ENCODE data around the gene CC2D2A.
"Not testable (repeated sequence)": the region's sequence is repeated elsewhere in the genome, so short reads cannot be mapped to it uniquely, and the experiment has no call there.

CC2D2A gene

DNA sequence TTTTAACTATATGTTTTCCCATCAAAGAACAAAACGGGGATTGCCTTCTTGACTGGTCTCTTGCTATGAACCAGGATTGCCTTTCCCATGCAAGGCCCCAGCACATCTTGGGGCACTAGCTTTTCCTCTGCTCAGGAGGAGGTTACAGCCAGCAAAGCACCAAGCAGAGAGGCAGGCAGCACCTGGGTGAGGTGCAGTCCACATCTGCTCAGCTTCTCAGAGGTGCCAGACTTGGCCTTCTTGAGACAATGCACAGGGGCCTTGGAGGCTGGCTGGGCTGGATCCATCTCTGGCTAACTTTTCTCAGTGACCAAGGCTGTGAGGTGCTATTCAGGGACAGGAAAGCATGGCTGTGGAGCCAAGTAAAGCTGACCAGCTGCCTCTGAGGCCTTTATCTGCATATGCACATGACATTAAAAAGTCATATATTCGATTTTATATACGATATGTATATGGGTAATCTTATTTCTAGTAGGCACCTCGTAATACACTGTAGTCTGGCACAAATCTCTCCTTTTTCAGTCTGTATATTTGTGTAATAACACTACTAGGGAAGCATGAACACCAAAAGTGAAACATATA, 86.9 kb downstream of the CC2D2A start:
- no peak for DNase-seq (ENCODE audit: low read depth in 2 of 3, low spot score in 2 of 3)

DNA sequence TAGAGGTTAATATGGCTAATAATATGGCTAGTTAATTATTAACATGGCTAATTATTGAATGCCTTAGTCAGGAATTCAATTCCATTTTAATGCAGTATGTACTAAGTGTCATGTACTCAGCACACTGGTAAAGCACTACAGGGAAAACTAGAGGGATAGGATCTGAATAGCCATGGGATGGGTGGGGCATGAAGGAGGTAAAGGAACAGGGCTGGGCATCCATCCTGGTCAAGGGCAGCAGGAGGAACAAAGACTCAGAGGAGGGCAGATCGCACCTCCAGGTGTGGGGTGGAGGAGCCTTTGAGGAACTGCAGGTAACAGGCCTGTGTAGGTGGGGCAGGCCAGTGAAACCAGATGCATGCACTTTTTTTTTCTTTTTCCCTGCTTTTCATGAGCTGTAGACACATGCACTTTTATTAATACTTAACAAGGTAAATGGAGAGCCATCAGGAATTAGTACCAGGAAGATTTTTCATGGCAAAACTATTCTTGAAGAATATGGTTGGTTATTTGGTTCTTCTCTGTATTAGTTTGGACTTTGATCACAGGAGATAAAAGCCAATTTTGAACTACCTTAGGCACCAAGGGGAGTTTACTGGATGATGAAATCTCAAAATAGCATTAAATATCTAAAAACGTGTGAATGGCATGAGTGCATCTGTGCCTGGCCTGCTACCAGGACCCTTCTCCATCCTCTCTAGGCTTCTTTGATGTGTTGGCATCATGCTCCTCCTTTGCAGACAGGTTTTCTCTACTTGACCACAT, 88.3 kb downstream of the CC2D2A start:
- DNase-seq (ENCODE audit: low read depth in 2 of 3, low spot score in 2 of 3), result no peak

DNA sequence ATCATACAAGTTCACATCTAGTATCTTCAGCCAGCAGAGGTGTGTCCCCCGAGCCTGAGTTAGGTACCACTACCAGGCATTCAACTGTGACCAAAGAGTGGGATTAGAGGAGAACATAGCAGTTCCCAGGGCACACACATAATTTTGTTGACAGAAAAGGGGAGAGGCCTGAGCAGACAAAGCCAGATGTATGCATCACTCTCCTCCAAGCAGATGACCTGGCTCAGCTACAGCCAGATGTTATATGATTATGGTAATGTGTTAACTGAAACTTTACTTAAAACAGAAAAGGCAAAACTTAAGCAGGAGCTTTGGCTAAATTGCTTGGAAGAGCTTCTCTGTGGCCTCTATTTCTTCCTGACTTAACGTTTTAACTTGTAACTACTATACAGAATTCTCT, 88.9 kb downstream of the CC2D2A start:
- DNase-seq (ENCODE audit: low read depth in 2 of 3, low spot score in 2 of 3), result no peak

DNA sequence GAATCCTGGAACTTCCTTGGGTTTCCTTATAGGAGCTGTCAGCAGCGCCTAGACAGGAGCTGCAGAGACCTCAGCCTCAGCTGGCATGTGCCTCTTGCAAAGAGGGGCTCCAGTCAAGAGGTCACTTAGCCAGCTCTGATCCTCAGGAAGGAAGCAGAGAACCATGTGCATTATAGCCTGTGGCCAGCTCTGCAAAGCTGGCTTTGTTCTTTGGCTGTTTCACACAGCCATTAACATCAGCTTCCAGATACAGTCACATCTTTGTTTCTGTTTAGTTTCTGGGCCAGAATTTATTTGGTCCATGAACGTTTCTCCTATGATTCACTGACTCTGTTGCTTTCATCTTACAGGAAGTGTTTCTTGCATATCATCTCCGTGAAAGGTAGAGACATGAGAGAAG, 92.4 kb downstream of the CC2D2A start:
- DNase-seq (ENCODE audit: low read depth in 2 of 3, low spot score in 2 of 3), result no peak

DNA sequence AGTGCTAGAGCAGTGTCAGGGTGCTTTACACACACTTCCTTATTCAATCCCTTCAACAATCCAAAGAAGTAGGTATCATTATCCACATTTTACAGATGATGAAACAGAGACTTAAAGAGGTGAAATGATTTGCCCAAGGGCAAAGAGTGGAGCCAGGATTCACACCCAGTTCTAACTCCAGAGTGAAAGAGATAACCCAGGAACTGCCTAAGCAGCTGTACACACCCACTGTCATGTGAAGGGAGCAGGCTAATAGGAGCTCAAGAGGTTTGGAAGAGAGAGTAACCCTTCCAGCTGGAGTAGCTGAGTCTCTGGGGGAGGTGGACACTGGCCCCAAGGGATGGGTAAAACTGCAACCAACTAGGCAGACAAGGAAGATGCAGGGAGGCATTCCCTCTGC, 92.9 kb downstream of the CC2D2A start:
- DNase-seq (ENCODE audit: low read depth in 2 of 3, low spot score in 2 of 3), result no peak

DNA sequence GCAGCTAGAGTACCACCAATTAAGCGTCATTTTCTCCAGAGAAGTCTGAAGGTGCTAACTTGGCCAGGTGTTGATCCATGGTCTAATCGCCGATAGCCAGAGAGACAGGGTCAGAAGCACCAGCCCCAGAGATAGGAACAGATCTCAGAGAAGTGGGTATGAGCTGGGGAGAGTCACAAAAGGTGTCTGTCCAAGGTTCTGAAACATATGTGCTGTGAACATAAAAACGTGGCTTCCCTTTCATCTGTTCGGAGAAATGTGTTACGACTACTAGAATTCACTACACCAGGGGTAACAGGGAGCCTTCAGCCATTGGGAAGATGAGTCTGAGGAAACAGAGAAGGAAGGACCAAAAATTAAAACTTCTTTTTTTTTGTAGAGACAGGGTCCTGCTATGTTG, 94.2 kb downstream of the CC2D2A start:
- no peak for DNase-seq (ENCODE audit: low read depth in 2 of 3, low spot score in 2 of 3)

- DNase-seq (ENCODE audit: low read depth in 2 of 3, low spot score in 2 of 3), result no peak
These were observed 99.1 kb downstream of the CC2D2A start for GRCh38 chr4:15568821-15569220.

DNA sequence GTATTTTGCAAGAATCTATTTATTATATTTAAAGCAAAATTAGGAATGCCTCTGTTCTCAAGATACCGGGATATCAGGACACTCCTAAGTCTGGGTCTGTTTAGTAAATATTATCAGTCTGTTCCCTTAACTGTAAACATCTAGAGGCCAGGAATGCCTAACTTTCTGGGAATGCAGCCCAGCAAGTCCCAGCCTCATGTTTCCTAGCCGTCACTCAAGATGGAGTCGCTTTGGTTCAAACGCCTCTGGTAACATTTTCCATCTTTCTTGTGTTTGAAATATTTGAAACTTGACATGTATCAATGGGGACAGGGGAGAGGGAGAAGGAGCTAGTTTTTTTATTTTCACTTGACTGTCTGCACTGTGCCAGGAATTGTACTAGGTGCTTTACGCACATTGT, 100.1 kb downstream of the CC2D2A start:
- no peak for DNase-seq (ENCODE audit: low read depth in 2 of 3, low spot score in 2 of 3)

DNA sequence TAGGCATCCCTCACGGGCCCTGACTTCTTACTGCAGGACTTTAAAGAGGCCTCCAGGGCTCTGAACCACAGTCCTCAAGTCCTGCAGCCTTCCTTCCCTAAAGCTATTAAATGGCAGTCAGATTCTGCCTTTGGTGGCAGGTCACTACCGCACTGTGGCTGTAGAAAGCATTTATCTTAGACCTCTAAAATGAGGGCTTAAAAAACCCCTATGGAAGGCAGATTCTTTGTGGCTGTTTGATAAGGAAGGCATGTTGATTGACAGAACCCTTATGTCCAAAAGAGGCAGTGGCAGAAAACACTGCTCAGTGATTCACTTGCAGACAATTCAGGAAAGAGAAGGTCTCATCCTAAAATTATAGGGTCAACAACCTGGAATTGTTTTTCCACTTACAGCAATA, 106.3 kb downstream of the CC2D2A start:
- no peak for DNase-seq (ENCODE audit: low read depth in 2 of 3, low spot score in 2 of 3)

- no peak for DNase-seq (ENCODE audit: low read depth in 2 of 3, low spot score in 2 of 3)
These were observed 107.8 kb downstream of the CC2D2A start for GRCh38 chr4:15577508-15577907.

GRCh38 chr4:15584785-15585184, 115.1 kb downstream of the CC2D2A start:
- no peak for DNase-seq (ENCODE audit: low read depth in 2 of 3, low spot score in 2 of 3)

- no peak for DNase-seq (ENCODE audit: low read depth in 2 of 3, low spot score in 2 of 3)
These were observed 115.6 kb downstream of the CC2D2A start for GRCh38 chr4:15585331-15585730.

- DNase-seq (ENCODE audit: low read depth in 2 of 3, low spot score in 2 of 3), result no peak
These were observed 116.4 kb downstream of the CC2D2A start for GRCh38 chr4:15586066-15586465.

DNA sequence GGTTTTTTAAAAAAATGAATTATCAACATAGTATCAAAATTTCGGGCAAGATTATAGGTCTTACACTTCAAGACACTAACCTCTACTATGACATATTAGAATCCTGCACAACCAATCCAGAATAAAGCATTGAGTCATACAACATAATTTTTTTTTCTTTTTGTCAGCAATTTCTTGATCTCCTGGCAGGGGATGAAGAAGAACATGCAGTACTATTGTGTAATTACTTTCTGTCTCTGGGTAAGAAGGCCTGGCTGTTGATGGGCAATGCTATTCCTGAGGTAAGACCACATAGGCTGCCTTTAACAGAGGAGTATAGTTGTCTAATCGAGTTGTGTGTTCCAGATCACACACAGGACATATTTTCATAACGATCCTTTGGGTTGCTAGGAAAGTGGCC, 118.0 kb downstream of the CC2D2A start:
- no peak for DNase-seq (ENCODE audit: low read depth in 2 of 3, low spot score in 2 of 3)

DNA sequence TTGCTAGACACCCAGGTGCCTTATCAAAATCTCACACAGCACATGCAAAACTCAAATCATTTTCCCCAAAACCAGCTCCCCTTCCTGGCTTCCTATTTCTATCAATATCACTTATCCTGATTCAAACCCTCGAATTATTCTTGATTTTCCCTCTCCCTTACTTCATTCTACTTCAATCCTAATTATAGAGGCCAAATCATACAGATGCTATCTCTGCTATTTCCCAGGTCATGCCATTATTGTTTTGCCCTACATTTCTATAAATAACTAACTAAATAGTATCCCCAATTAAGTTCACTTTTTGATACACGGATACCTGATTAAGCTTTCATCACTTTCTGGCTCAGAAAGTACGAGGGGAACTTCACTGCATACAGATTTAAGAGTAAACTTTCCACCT, 123.1 kb downstream of the CC2D2A start:
- no peak for DNase-seq (ENCODE audit: low read depth in 2 of 3, low spot score in 2 of 3)

GRCh38 chr4:15598644-15599043, 129.0 kb downstream of the CC2D2A start:
- DNase-seq (ENCODE audit: low read depth in 2 of 3, low spot score in 2 of 3), result no peak

GRCh38 chr4:15600176-15600575, 130.5 kb downstream of the CC2D2A start:
- no peak for DNase-seq (ENCODE audit: low read depth in 2 of 3, low spot score in 2 of 3)

GRCh38 chr4:15601862-15602261, 132.2 kb downstream of the CC2D2A start:
- DNase-seq (ENCODE audit: low read depth in 2 of 3, low spot score in 2 of 3), result no peak

GRCh38 chr4:15605537-15605936, 135.9 kb downstream of the CC2D2A start:
- DNase-seq (ENCODE audit: low read depth in 2 of 3, low spot score in 2 of 3), result no peak

GRCh38 chr4:15610855-15611254, 141.2 kb downstream of the CC2D2A start:
- DNase-seq (ENCODE audit: low read depth in 2 of 3, low spot score in 2 of 3), result no peak

- DNase-seq (ENCODE audit: low read depth in 2 of 3, low spot score in 2 of 3), result no peak
These were observed 142.5 kb downstream of the CC2D2A start for GRCh38 chr4:15612136-15612535.

DNA sequence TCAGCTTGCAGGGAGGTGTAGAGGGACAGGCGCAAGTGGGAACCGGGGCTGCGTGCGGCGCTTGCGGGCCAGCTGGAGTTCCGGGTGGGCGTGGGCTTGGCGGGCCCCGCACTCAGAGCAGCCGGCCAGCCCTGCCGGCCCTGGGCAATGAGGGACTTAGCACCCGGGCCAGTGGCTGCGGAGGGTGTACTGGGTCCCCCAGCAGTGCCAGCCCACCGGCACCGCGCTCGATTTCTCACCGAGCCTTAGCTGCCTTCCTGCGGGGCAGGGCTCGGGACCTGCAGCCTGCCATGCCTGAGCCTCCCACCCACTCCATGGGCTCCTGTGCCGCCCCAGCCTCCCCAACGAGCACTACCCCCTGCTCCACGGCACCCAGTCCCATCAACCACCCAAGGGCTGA, 145.2 kb downstream of the CC2D2A start:
- DNase-seq (ENCODE audit: low read depth in 2 of 3, low spot score in 2 of 3), result not testable (repeated sequence)

GRCh38 chr4:15617407-15617806, 147.7 kb downstream of the CC2D2A start:
- DNase-seq (ENCODE audit: low read depth in 2 of 3, low spot score in 2 of 3), result not testable (repeated sequence)
